ENCODE measurements around the gene TCEA3.

DNA sequence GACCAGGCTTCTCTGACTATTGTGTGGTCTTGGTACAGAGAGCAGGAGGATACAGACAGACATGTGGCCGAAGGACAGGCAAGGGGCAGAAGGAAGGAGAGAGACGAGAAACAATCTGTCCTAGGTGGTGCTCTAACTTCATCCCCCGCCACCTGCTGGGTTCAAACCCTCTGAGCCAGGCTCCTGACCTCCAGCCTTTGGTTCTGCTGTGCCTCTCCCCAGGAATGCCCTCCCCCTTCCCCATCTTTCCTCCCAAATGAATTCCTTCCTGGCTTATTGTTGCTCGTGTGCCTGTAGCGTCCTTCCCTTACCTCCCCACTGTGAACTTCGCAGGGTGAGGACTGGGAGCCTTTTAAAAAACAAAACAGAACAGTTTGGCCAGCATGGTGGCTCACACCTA lies 5.4 kb downstream of the TCEA3 start:
- TF ChIP-seq, protein P1, sequence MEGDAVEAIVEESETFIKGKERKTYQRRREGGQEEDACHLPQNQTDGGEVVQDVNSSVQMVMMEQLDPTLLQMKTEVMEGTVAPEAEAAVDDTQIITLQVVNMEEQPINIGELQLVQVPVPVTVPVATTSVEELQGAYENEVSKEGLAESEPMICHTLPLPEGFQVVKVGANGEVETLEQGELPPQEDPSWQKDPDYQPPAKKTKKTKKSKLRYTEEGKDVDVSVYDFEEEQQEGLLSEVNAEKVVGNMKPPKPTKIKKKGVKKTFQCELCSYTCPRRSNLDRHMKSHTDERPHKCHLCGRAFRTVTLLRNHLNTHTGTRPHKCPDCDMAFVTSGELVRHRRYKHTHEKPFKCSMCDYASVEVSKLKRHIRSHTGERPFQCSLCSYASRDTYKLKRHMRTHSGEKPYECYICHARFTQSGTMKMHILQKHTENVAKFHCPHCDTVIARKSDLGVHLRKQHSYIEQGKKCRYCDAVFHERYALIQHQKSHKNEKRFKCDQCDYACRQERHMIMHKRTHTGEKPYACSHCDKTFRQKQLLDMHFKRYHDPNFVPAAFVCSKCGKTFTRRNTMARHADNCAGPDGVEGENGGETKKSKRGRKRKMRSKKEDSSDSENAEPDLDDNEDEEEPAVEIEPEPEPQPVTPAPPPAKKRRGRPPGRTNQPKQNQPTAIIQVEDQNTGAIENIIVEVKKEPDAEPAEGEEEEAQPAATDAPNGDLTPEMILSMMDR (IDR thresholded peaks at IDR 0.05), result no peak
- TF ChIP-seq POLR2A (IDR thresholded peaks at IDR 0.05), result no peak
